NCI-H187 treated with DMSO at 0.1 percent for 48 hours (cell line): Measurements from ENCODE around the gene CBLN3.

ENCODE experiments used
- DNase-seq: peaks from one replicate; lab custom pipeline; 2025; lab: John Stamatoyannopoulos, UW

The CBLN3 gene

GRCh38 chr14:24426150-24426911, 3.1 kb downstream of the CBLN3 start:
- DNase-seq: no peak

GRCh38 chr14:24425704-24426103, 3.8 kb downstream of the CBLN3 start:
- no peak for DNase-seq

GRCh38 chr14:24422694-24423601, 6.5 kb downstream of the CBLN3 start:
- DNase-seq: no peak

GRCh38 chr14:24422261-24422660, 7.2 kb downstream of the CBLN3 start:
- DNase-seq: no peak

DNA sequence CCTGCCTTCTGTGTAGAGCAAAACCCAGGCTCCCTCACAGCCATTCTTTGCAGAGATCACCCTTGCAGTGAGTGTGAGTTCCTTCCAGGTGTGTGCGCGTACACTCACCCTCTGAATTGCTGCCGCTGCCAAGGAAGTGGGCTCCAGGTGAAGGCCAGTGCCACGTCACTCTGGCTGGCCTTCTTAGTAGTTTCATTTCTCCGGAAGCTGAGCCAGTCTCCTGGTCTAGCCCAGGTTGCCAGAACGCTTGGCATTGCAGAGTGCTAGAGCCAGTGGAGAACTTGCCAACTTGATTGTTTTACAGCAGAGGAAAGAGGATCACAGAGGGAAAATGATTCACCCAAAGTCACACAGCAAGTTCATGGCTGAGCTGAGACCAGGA, 11.0 kb downstream of the CBLN3 start:
- DNase-seq: no peak

DNA sequence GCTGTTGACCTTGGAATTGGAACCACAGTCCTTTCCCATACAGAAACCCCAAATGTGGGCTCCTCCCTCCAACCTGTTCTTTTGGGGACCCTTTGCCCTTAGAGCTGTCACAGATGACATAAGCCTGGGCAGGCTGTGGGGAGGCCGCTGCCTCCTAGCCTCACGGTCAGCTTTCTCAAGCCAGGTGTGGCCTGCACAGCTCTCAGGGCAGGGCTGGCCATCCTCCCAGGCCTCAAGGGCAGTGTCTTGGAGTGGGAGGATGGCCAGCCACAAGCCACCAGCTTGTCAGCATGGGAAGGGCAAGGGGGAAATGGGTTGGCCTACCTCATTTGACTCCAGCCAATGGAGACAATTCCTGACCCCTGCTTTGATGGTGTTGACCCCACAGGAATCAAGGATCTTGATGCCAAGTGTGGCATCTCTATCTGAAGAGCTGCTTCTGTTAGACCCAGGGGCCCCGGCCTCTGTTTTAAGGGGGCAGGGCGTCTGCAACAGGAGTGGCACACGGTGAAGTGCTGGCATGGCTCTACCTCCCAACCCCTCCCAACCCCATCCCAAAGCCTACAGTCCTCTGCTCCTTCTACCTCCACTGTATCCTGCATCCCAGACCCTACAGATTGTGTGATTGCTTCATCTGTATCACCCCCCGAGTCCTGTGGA, 11.5 kb downstream of the CBLN3 start:
- DNase-seq: no peak

DNA sequence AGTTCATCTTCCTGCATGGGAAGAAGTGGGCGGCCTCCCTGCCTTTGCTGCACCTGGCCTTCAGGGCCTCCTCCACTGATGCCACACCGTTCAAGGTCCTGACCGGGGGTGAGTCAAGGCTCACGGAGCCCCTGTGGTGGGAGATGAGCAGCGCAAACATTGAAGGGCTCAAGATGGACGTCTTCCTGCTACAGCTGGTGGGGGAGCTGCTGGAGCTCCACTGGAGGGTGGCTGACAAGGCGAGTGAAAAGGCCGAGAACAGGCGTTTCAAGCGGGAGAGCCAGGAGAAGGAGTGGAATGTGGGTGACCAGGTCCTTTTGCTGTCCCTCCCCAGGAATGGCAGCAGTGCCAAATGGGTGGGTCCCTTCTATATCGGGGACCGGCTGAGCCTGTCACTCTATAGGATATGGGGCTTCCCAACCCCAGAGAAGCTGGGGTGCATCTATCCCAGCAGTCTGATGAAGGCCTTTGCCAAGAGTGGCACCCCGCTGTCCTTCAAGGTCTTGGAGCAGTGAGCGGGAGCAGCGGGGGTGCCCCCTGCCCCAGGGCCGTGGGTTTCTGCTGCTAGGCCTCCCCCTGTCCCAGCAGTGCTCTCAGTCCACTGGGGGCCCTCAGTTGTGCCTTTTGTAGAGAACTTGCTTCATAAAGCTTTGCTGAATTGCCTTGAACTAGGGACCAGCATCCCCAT, 12.4 kb downstream of the CBLN3 start:
- no peak for DNase-seq

DNA sequence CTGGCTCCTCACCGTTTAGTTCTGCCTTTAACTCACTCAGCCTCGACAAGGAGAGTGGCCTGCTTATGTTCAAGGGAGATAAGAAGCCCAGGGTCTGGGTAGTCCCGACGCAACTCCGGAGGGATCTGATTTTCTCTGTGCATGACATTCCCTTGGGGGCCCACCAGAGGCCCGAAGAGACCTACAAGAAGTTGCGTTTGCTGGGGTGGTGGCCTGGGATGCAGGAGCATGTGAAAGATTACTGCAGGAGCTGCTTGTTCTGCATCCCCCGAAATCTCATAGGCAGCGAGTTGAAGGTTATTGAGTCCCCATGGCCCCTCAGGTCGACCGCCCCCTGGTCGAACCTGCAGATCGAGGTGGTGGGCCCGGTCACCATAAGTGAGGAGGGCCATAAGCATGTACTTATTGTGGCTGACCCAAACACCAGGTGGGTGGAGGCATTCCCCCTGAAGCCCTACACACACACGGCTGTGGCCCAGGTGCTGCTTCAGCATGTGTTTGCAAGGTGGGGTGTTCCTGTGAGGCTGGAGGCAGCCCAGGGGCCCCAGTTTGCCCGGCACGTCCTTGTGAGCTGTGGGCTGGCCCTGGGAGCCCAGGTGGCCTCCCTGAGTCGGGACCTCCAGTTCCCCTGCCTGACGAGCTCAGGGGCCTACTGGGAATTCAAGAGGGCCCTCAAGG, 13.1 kb downstream of the CBLN3 start:
- no peak for DNase-seq

- no peak for DNase-seq
Observed at GRCh38 chr14:24415421-24416253, 13.8 kb downstream of the CBLN3 start.

DNA sequence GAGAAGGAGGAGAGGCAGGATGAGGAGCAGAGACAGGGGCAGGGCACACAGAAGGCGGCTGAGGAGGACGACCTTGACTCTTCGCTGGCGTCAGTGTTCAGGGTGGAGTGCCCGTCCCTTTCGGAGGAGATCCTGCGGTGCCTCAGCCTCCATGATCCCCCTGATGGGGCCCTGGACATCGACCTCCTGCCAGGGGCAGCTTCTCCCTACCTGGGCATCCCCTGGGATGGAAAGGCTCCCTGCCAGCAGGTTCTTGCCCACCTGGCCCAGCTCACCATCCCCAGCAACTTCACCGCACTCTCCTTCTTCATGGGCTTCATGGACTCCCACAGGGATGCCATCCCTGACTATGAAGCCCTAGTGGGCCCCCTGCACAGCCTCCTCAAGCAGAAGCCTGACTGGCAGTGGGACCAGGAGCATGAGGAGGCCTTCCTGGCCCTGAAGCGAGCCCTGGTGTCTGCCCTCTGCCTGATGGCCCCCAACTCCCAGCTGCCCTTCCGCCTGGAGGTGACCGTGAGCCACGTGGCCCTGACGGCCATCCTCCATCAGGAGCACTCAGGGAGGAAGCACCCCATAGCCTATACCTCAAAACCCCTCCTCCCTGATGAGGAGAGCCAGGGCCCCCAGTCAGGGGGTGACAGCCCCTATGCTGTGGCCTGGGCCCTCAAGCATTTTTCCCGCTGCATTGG, 14.6 kb downstream of the CBLN3 start:
- DNase-seq: no peak

GRCh38 chr14:24414077-24414476, 15.4 kb downstream of the CBLN3 start:
- no peak for DNase-seq

- DNase-seq: no peak
Observed at GRCh38 chr14:24411443-24412389, 17.8 kb downstream of the CBLN3 start.

- DNase-seq: no peak
Observed at GRCh38 chr14:24409956-24410355, 19.5 kb downstream of the CBLN3 start.

GRCh38 chr14:24409192-24409591, 20.3 kb downstream of the CBLN3 start:
- no peak for DNase-seq

- no peak for DNase-seq
Observed at GRCh38 chr14:24408764-24409163, 20.7 kb downstream of the CBLN3 start.

DNA sequence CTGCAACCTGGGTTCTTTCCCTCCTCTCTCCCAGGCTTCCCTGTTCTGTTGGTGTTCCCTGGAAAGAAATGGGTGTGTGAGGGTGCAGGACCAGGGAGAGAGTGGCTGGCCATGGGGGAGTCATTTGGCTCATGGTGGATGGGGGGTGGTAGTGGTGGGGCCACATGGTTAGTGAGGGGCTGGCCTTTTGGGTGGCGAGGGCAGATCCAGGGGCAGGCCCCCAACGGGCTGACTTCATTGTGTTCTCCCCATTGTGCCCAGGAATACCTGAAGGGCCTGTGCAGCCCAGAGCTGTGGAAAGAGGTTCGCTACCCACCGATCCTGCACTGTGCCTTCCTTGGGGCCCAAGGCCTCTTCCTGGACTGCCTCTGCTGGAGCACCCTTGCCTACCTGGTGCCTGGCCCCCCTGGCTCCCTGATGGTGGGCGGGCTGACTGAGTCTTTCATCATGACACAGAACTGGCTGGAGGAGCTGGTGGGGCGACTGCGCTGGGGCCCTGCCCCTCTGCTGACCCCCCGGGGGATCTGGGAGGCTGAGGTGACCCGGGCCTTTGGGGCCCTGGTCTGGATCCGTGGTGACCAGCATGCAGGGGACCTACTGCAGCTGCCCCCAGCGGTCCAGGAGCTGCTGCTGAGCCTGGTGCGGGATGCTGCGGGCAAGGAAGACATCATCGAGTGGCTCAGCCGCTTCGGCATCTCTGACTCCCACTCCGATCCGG, 21.7 kb downstream of the CBLN3 start:
- no peak for DNase-seq

GRCh38 chr14:24406416-24406815, 23.1 kb downstream of the CBLN3 start:
- no peak for DNase-seq

- DNase-seq: no peak
Observed at GRCh38 chr14:24404814-24405213, 24.7 kb downstream of the CBLN3 start.
